Sigmoid colon (tissue), 7 donors: ENCODE data around the gene REEP5. TPM values are rescaled to one million over a fixed set of nuclear protein-coding genes. Genes with fewer than 3 reads are reported as not detected.

Experiments
- DNase-seq: peaks from one replicate; pipeline ENCODE4 v3.0.0-alpha.2; 2019
- H3K27ac ChIP-seq, 4 donors: fragments of 200-600 bp; sonication (generic); one replicate each; pipeline ENCODE4 v1.5.1; 2016 to 2019; ENCODE audit warnings: mild to moderate bottlenecking in 1 of 4
- H3K27me3 ChIP-seq, 3 donors: fragments of 200-600 bp; sonication (generic); one replicate each; pipeline ENCODE4 v1.5.1; 2019; ENCODE audit warnings: mild to moderate bottlenecking in 1 of 3
- H3K36me3 ChIP-seq, 4 donors: fragments of 200-600 bp; sonication (generic); one replicate each; pipeline ENCODE4 v1.5.1; 2016 to 2019
- H3K4me1 ChIP-seq, 4 donors: fragments of 200-600 bp; sonication (generic); one replicate each; pipeline ENCODE4 v1.5.1; 2017 to 2019
- H3K4me3 ChIP-seq, 4 donors: fragments of 200-600 bp; sonication (generic); one replicate each; pipeline ENCODE4 v1.5.1; 2017 to 2019; ENCODE audit warnings: mild to moderate bottlenecking in 2 of 4, moderate library complexity in 1 of 4
- H3K9me3 ChIP-seq, 4 donors: fragments of 200-600 bp in 3 of 4; sonication (generic) in 3 of 4; one replicate each; pipeline versions ENCODE4 v1.5.1 to v1.6.1; 2013 to 2019
- EP300 ChIP-seq, 4 donors: sonication (generic); formaldehyde crosslinking; IDR thresholded peaks; one replicate each; pipeline ENCODE4 v1.6.1; 2017; ENCODE audit warnings: antibody characterized with exemption in 4 of 4
- POLR2A ChIP-seq, 2 donors: fragments of 450-650 bp; IDR thresholded peaks; one replicate each; pipeline ENCODE4 v1.6.1; 2016; ENCODE audit warnings: antibody characterized with exemption in 2 of 2, mild to moderate bottlenecking in 2 of 2, moderate library complexity in 2 of 2
- POLR2AphosphoS5 ChIP-seq, 4 donors: sonication (generic); formaldehyde crosslinking; IDR thresholded peaks; one replicate each; pipeline ENCODE4 v1.6.1; 2017; ENCODE audit warnings: antibody characterized with exemption in 4 of 4
- WGBS, 2 donors: extraction: QIAGEN DNeasy Blood & Tissue Kit; methylation state at CpG; one replicate each; pipeline ENCODE4 v1.1.7; 2013; 5-methylcytosine and 5-hydroxymethylcytosine counted together
- intact Hi-C: fragments of 100-400 bp; cut with DNase I; formaldehyde crosslinking; loops from one replicate; pipeline ENCODE4 v1.15.1; 2023
- polyA plus RNA-seq, 3 donors: library from polyadenylated mRNA; stranded (reverse); fragments of 200-250 nt; gene quantifications; one replicate each; pipeline ENCODE4 v1.2.3, GENCODE V29; 2013
- total RNA-seq, 4 donors: library from RNA; depleted of rRNA; stranded (reverse); fragments of >200 nt; gene quantifications; one replicate each; pipeline ENCODE4 v1.1.0, GENCODE V29; 2016
- TF ChIP-seq, protein P1 (sequence below), 4 experiments: fragments of 450-650 bp in 3 of 4; fragments of 200-600 bp in 1 of 4; IDR thresholded peaks; one replicate each; pipeline ENCODE4 v1.5.1; 2016 to 2019; ENCODE audit warnings: antibody characterized with exemption in 4 of 4, mild to moderate bottlenecking in 3 of 4, moderate library complexity in 2 of 4
- donor health status: healthy with polysubstance abuse.
- donor health status: Bipolar disorder and iron deficiency.
- donor health status: healthy.

The REEP5 gene
- total and polyA plus RNA-seq, 7 donors = 17.4 to 86.0 (median 67.6) TPM

DNA sequence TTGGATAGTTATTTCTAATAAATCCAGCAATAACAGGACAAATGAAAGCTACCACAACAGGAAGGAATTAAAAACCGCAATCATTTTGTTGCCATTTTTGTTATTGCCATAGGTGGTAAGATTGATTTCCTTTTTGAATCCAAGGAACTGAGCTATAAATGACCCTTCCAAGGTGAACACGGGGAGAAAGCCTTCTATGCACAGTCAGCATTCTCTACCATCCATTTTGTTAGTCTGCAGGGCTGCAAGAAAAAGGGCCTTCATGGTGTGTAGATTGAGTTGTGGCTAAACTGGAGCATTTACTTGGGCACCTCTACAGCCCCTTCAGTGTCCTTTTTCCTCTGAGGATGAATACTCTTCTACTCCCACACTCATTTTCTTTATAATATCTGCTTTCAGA is 18.6 kb upstream of the REEP5 start:
- H3K4me3 ChIP-seq = no peak overlapping the region
- H3K9me3 ChIP-seq = no peaks in the 10 kb centered on the region
- no peaks in the 10 kb centered on the region for H3K4me1 ChIP-seq
- whole genome bisulfite sequencing, 2 donors = 69 to 71% methylated on average over 2 of the region's 2 CpGs
- intact Hi-C loops = no loop called here
- no peak for DNase-seq
- no peaks in the 10 kb centered on the region for H3K36me3 ChIP-seq
- H3K27me3 ChIP-seq = no peaks in the 10 kb centered on the region
- H3K27ac ChIP-seq = no peak overlapping the region
- TF ChIP-seq, protein P1, sequence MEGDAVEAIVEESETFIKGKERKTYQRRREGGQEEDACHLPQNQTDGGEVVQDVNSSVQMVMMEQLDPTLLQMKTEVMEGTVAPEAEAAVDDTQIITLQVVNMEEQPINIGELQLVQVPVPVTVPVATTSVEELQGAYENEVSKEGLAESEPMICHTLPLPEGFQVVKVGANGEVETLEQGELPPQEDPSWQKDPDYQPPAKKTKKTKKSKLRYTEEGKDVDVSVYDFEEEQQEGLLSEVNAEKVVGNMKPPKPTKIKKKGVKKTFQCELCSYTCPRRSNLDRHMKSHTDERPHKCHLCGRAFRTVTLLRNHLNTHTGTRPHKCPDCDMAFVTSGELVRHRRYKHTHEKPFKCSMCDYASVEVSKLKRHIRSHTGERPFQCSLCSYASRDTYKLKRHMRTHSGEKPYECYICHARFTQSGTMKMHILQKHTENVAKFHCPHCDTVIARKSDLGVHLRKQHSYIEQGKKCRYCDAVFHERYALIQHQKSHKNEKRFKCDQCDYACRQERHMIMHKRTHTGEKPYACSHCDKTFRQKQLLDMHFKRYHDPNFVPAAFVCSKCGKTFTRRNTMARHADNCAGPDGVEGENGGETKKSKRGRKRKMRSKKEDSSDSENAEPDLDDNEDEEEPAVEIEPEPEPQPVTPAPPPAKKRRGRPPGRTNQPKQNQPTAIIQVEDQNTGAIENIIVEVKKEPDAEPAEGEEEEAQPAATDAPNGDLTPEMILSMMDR (IDR thresholded peaks at IDR 0.05) = no peak
- TF ChIP-seq POLR2A (IDR thresholded peaks at IDR 0.05) = no peak
- TF ChIP-seq POLR2AphosphoS5 (IDR thresholded peaks at IDR 0.05) = no peak
- no peak for TF ChIP-seq EP300 (IDR thresholded peaks at IDR 0.05)

DNA sequence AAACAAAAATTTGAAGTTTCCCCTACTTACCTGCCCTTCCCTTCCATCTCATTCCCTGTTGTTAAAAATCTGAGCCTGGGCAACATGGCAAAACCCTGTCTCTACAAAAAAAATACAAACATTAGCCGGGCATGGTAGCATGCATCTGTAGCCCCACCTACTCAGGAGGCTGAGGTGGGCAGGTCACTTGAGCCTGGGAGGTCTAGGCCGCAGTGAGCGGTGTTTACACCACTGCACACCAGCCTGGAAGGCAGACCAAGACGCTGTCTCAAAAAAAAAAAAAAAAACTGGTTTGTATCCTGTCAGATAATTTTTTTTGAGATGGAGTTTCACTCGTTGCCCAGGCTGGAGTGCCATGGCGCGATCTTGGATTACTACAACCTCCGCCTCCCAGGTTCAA is 16.3 kb upstream of the REEP5 start:
- WGBS, 2 donors = 89 to 91% methylated on average over 8 of the region's 8 CpGs
- Histone ChIP-seq H3K4me3 (no peak overlapping the region), H3K27me3 (no peaks in the 10 kb centered on the region), H3K27ac (no peak overlapping the region), H3K36me3 (no peaks in the 10 kb centered on the region), H3K4me1 (no peaks in the 10 kb centered on the region), H3K9me3 (no peaks in the 10 kb centered on the region)
- DNase-seq = no peak
- intact Hi-C loops = no loop called here
- TF ChIP-seq POLR2AphosphoS5 (IDR thresholded peaks at IDR 0.05) (no peak), POLR2A (IDR thresholded peaks at IDR 0.05) (no peak), EP300 (IDR thresholded peaks at IDR 0.05) (no peak)
- TF ChIP-seq, protein P1 (IDR thresholded peaks at IDR 0.05) = no peak

DNA sequence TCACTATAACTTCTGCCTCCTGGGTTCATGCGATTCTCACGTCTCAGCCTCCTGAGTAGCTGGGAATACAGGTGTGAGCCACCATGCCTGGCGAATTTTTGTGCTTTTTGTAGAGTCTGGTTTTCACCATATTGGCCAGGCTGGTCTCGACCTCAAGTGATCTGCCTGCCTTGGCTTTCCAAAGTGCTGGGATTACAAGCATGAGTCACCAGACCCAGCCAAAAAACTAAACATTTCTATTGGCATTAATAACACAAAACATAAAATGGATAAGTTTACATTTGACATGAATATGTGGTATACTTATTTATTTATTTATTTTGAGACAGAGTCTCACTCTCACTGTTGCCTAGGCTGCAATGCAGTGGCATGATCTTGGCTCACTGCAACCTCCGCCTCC is 13.6 kb upstream of the REEP5 start:
- intact Hi-C loops = no loop called here
- Histone ChIP-seq H3K27me3 (no peaks in the 10 kb centered on the region), H3K9me3 (no peaks in the 10 kb centered on the region), H3K4me1 (no peaks in the 10 kb centered on the region), H3K27ac (no peak overlapping the region), H3K36me3 (no peaks in the 10 kb centered on the region), H3K4me3 (no peak overlapping the region)
- 86% methylated on average over 5 of the region's 5 CpGs for WGBS, 2 donors
- no peak for DNase-seq
- TF ChIP-seq POLR2A (IDR thresholded peaks at IDR 0.05) (no peak), POLR2AphosphoS5 (IDR thresholded peaks at IDR 0.05) (no peak), EP300 (IDR thresholded peaks at IDR 0.05) (no peak)
- TF ChIP-seq, protein P1 (IDR thresholded peaks at IDR 0.05) = no peak

DNA sequence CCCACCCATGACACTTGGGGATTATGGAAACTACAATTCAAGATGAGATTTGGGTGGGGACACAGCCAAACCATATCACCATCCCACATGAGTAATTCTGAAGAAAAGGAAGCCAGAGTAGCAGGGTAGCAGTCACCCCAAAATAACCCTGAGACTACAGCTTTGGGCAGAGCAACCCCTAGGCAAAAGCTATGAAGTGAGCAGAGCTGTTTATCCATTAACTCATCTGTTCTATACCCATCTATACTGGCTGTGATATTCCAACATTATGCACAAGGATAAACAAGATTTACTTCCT is 12.3 kb upstream of the REEP5 start:
- intact Hi-C loops = no loop called here

More for the DNA sequence above, 12.3 kb upstream of the REEP5 start:
- no peak overlapping the region for H3K4me3 ChIP-seq
- DNase-seq = no peak
- no peaks in the 10 kb centered on the region for H3K9me3 ChIP-seq
- no peaks in the 10 kb centered on the region for H3K27me3 ChIP-seq
- peak overlapping the region in 1 of 4 donors; percentile 10 for H3K27ac ChIP-seq
- H3K36me3 ChIP-seq = no peaks in the 10 kb centered on the region
- H3K4me1 ChIP-seq = no peaks in the 10 kb centered on the region
- TF ChIP-seq POLR2A (IDR thresholded peaks at IDR 0.05) = no peak
- TF ChIP-seq, protein P1 (IDR thresholded peaks at IDR 0.05) = no peak
- TF ChIP-seq EP300 (IDR thresholded peaks at IDR 0.05) = no peak
- no peak for TF ChIP-seq POLR2AphosphoS5 (IDR thresholded peaks at IDR 0.05)
